COLO829 (cell line): ENCODE data around the gene GLIS1.

Source experiments
- DNase-seq: peaks from one replicate; pipeline ENCODE4 v3.0.0; 2012; ENCODE audit warnings: low spot score

The GLIS1 gene

DNA sequence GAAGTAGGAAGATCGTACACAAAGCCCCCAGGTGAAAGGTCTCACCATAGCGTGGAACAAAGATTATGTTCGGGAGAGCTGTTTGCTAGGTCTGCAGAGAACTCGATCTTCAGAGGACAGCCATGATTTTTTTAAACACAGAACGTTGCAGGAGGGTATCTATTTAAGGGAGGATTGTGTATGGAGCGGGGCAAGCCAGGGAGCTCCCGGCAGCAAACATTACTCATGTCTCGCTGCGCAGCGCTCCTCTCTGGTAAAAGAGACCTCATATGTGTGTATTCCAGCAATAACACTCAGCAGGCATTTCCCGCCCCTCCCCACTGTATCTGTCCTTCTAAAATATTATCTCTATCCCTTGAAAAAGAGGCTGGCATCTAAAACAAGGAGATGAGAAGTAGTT is 2.7 kb downstream of the GLIS1 start:
- no peak for DNase-seq

DNA sequence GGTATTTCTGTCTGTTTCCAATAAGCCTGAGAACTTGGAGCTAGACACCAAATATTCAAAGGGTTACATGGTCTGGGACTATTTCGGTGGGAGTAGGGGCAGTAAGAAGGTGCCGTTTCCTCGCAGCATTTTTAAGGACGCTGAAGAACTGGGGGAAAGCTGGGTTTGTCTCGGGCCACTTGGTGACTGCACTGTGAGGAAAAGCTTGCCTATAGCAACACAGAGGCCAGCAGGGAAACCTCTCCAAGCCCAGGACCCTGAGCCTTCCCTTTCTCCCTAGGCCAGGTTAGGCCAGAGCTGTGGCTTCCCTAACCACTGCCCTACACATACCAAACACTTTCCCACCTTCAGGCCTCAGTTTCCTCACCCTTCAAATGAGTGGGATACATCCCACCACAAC is 3.3 kb downstream of the GLIS1 start:
- no peak for DNase-seq

DNA sequence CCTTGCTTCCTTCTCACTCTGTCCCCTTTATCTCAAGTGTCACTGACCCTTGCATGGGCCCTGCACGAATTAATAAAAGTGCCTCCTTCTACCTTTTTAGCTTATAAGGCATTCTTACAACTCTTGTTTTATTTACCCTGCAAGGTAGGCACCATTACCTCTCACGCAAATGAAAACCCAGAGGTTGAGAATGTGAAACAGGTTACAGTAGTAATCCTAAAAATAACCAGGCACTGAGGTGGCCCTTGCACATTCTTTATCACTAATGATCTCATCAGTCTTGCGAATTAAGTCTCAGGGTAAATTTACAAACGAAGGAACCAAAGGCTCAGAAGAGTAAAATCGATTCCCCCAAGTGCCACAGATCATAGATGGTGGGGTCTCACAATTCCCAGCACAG is 3.7 kb downstream of the GLIS1 start:
- no peak for DNase-seq

DNA sequence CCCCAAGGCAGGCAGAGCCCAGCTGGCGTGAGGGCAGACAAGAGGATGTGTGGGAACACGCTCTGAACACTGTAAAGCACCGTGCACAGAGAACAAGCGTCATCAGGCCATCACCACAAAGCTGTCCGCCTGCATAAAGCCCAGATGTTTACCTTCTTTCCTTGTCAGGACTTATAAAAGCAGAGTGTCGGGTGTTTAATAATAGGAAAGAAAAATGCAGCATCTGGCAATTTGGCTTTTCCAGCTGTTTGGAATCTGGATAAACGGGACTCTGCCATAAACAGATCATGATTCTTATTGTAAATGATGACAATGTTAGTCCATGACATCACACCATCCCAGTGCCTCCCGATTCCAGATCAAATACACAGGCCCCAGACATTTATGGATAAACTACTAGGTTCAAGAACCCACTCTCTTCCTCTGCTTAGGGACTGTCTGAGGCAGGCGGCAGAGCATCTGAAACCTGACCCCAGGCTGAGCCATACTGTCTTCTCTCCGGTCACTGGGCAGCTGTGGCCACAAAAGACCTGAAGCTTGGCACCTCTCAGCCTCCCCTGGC is 4.2 kb downstream of the GLIS1 start:
- DNase-seq = no peak

GRCh38 chr1:53733975-53734649 is 4.9 kb downstream of the GLIS1 start:
- DNase-seq = no peak

GRCh38 chr1:53733447-53733931 is 5.5 kb downstream of the GLIS1 start:
- no peak for DNase-seq

DNA sequence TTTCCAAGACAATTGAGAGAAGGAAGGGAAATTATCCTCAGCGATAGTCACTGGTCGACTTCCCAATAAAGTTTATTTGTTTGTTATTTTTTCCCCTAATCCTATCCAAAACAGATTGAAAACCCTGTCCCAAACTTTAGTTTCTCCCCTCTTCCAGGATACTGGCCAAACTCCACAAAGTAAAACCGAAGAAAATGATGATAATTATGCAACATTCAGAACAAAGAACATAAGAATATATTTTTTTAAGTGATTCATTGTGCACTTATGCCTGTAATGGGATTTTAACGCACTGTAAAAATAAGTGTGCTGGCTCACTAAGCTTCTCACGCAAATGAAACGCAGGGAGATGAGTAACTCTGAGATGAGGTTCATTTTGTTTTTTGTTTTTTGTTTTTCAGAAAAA is 6.0 kb downstream of the GLIS1 start:
- no peak for DNase-seq

- no peak for DNase-seq
Measured at GRCh38 chr1:53732409-53732808, 6.6 kb downstream of the GLIS1 start.

DNA sequence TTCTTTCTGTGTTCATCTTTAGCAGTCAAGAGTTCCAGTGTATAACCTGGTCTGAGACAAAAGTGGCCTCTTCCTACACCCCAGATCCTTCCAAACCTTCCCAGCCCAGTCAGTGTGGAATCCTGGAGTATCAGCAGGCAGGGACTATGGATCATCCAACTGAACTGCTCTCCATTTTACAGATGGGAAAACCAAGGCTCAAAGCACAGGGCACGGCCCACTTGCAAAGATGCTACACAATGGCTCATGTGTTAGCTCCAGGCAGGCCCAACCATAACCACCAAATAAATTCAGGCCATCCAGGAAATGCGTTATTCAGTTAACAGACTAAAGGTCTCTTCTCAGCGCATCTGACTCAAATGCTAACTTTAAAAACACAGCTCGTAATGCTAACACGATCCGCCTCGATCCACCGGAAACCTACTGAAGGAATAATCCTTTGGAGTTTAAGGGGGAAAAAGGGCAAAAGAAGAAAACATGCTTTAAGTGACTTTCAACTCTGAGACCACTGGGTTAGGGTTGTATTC is 7.1 kb downstream of the GLIS1 start:
- DNase-seq = no peak

- DNase-seq = no peak
Measured at GRCh38 chr1:53731043-53731600, 7.8 kb downstream of the GLIS1 start.

DNA sequence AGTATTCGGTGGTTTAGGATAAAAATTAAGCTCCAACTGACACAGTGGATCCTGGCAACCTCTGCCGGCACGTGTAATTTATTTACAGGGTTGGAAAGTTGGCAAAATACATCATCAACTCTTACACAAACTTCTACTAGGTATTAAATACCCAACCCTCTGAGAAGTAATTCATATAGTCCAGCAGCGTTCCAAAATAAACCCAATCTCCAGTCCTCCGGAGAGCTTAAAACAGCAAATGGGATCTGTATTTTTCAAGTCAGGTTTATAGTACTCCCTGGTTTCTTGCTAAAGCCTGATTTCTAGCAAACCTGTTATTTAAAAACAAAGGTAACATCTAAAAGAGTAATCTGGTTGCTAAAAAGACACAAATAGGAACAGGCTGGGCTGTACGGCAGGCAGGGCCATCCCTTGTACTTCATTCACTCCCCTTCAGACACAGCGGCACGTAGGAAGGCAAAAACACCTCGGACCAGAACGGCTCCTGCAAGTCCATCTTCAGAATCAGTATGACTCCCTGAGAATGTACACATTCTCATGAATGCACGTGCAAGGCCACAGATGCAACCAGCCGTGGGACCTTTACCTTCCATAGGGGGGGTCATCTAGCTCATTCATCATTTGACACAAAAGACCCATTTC is 8.6 kb downstream of the GLIS1 start:
- no peak for DNase-seq

DNA sequence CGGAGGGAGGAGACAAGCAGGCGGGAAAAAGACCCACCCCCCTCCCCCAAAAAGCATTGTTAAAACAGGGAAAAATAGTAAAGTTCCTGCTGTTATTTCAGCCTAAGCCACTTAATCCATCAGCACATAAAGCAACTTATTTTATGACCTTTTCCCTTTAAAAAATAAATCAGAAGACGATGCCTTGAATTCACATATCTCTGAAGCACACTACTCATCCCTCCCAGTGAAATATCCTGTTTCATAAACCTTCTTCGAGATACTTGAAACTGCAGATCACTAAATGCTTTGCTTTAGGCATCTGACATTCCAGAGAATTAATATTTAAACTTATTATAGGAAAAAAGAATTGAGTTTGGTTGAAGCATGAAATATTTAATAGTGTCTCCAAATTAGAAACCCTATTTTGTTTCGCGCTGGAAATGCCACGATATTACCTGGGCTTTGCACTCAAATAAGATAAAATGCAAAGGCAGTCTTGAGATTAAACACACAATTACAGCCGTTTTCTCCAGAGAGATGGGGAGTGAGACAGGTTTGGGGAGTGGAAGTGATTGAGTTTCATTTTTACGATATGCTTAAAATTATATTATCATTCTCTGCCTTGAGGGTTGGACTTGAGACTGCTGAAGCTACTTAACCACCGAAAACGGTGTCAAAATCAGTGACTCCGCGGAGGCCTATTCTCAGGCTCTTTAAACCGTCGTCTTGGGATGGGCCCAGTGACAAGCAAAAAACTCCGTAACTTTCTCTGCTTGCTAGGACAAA is 9.3 kb downstream of the GLIS1 start:
- no peak for DNase-seq

GRCh38 chr1:53728702-53729455 is 10.1 kb downstream of the GLIS1 start:
- DNase-seq = no peak

DNA sequence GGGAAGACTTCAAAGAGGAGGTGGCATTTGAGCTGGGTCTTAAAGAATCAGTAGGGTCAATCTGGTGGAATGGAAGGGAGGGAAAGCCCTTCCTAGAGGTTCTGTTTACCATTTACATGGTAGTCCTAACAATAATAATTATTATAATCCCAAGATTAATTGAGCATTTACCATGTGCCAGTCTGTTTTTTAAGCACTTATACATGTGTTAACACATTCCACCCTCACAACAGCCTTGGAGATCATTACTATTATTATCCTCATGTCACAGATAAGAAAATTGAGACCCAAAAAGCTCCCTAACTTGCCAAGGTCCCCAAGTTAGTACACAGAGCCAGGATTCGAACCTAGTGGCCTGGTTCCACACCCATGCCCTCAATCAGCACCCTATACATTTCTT is 10.8 kb downstream of the GLIS1 start:
- DNase-seq = no peak

DNA sequence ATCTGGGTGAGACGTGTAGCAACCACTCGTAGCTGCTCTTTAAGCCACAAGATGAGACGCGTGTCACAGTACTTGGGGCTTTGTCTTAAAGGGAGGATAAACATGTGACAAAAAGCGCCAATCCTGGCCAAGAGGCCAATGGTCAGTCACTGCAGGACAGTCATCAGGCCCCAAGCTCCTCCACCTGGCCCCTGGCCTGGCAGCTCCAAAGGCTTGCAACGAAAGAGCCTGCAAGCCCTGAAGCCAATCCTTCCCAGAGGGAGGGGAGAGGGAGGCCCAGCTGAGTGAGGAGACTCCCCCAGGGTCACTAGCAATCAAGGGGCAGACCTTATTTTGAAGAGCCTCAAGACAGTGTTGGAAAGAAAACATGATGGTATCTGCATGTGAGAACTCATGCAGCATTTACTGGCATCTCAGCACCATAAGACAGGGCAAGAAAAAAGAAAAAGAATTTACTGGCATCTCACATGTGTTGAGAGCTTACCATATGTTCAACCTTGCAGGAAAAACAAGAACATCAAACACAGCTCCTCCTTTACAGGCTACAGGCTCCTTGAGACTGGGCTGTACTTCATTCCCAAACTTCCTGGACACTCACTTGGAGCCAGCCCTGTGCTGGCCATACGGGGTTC is 11.4 kb downstream of the GLIS1 start:
- DNase-seq = no peak

DNA sequence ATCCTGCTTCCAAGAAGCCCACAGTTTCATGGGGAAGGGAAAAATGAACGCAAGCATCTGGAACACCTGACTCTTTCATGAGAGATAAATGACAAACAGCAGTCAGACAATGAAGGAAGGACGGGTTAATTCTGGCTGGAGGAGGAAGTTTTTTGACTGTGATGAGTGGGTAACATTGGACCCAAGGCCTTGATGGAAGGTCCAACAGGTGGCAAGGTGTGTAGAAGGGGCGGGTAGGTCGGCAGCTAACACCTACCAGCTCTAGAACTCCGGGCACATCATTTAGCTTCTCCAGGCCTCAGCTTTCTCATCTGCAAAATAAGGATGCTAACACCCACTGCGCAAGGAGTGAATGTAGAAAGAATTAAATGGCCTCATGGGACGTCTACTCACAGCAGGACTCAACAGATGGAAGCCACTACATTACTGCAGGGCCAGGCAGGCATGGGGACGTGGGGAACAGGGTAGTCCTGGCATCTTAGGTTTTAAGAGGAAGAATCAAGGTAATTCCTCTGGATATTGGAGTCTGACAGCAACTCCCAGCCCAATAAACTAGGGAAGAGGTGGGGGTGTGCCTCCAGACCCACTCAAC is 12.9 kb downstream of the GLIS1 start:
- DNase-seq = no peak

GRCh38 chr1:53725238-53725689 is 13.7 kb downstream of the GLIS1 start:
- DNase-seq = no peak

GRCh38 chr1:53722025-53722424 is 16.9 kb downstream of the GLIS1 start:
- DNase-seq = no peak

GRCh38 chr1:53721088-53721487 is 17.9 kb downstream of the GLIS1 start:
- DNase-seq = no peak

DNA sequence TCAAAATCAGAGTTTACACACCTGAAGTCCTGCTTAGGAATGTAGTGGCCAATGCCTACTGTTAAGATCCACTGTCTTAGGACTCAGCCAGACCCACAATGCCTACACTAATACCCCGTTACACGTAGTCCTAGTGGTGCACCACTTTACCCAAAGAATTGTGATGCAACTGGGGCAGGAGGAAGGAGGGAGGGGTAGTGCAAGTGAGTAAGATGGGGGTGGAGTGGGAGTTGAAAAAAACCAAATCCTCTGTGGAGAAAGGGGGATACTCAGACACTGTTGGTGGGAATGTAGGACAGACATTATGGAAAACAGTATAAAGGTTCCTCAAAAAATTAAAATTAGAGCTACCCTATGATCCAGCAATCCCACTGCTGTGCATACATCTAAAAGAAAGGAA is 19.5 kb downstream of the GLIS1 start:
- no peak for DNase-seq

DNA sequence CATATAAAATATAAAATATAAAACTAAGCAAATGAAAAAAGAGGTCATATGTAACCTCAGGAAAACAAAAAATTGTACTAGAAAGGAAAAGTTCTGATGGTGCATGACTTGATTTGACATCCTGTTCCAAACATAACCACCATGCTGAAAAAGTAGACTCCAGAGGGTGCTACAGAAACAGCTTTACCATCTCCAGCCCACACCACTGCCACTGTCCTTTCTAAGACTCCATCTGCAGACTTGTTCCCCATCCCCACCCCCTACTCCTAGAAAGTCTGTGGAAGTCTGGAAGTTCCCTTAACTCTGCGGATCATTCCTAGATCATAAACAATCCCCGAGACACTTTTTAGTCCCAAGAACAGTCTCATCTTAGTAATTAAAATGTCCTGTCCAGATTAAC is 20.5 kb downstream of the GLIS1 start:
- no peak for DNase-seq
